Renal pelvis (tissue), 4 donors: ENCODE data around the gene AP3D1. TPM values are rescaled to one million over a fixed set of nuclear protein-coding genes. Genes with fewer than 3 reads are reported as not detected.
A peak's percentile ranks its signal among the peaks of the same experiment; 100 is the strongest.

Source experiments
- DNase-seq: peaks from one replicate; pipeline ENCODE4 v3.0.0-alpha.2; 2013
- polyA plus RNA-seq, 3 donors: library from polyadenylated mRNA; unstranded; fragments of 120-200 nt; gene quantifications; one replicate each; pipeline ENCODE4 v1.2.1, GENCODE V29; 2013; ENCODE audit not compliant: insufficient read length in 3 of 3

Gene AP3D1
- polyA plus RNA-seq, 3 donors: 116 to 131 (median 130) TPM

DNA sequence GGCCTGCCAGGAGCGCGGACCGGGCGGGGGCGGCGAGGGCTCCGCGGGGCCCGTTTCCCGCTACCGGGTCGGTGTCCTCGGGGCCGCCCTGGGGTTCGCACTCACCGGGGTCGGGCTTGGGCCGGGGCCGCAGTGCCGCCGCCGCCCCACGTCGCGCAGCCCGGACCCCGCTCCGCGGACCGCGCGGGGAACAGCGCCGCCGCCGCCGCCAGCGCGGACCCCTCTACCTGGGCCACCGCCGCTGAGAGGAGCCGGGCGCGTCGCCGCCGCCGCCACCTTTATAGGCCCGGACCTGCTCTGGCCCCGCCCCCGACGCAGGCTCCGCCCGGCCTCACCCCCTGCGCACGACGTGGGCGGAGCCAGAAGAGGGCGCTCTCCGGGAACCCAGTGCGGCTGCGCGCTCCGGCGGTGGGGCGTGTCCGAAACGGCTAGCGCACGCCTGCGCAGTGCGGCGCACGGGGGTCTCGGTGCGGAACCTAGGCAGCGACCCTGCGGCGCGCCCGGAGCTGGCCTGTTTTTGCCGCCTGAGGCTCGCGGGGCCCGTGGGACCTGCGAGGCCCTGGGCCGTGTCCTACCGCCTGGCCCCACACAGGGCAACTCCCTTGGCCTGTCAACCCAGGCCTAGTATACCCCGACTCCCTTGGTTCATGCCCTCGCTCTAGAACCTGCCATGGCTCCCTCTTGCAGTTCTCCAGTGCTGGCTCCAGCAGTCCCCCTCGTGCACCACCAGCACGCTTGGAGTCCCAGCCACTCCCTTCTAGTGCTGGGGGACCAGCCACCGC, 100.2 kb downstream of the AP3D1 start, which contains the start of gene MKNK2:
MKNK2 (minus strand) TSS at position 254 of the 782 bp plus-strand sequence. CDS start 393 bp downstream, outside the sequence.
- DNase-seq: peak; percentile 87

Other genes with a start within 250 kb of the AP3D1 start
- gene ADAT3, start 246.2 kb downstream of the AP3D1 start, polyA plus RNA-seq: 1 to 10 TPM; 3.7 to 5.5 (median 4.6) TPM
- gene SCAMP4, start 246.2 kb downstream of the AP3D1 start, polyA plus RNA-seq: 100 to 1,000 TPM in 1 of 3 donors, 10 to 100 TPM in 2; 77.5 to 101 (median 96.6) TPM
- gene CSNK1G2, start 210.4 kb downstream of the AP3D1 start, polyA plus RNA-seq: 10 to 100 TPM; 55.7 to 72.6 (median 70.7) TPM
- gene BTBD2, start 135.9 kb downstream of the AP3D1 start, polyA plus RNA-seq: 100 to 1,000 TPM; 114 to 138 (median 114) TPM
- gene MKNK2, start 100.3 kb downstream of the AP3D1 start, polyA plus RNA-seq: 10 to 100 TPM; 74.4 to 82.8 (median 81.0) TPM
- 10 to 100 TPM; 25.1 to 29.1 (median 26.6) TPM for gene MOB3A, start 55.2 kb downstream of the AP3D1 start, polyA plus RNA-seq
- gene IZUMO4, start 54.7 kb downstream of the AP3D1 start, polyA plus RNA-seq: 1 to 10 TPM; 6.4 to 8.9 (median 7.5) TPM
- gene DOT1L, start 12.4 kb upstream of the AP3D1 start, polyA plus RNA-seq: 10 to 100 TPM; 27.4 to 38.3 (median 36.8) TPM
- 10 to 100 TPM; 73.7 to 92.1 (median 85.6) TPM for gene PLEKHJ1, start 84.8 kb upstream of the AP3D1 start, polyA plus RNA-seq
- gene SF3A2, start 85.3 kb upstream of the AP3D1 start, polyA plus RNA-seq: 10 to 100 TPM; 78.4 to 99.8 (median 85.6) TPM
- gene AMH, start 97.8 kb upstream of the AP3D1 start, polyA plus RNA-seq: 1 to 10 TPM in 2 of 3 donors, under 1 TPM in 1; 0.43 to 3.5 (median 3.2) TPM
- under 1 TPM; 0.52 to 0.68 (median 0.67) TPM for gene JSRP1, start 104.9 kb upstream of the AP3D1 start, polyA plus RNA-seq
- gene PEAK3, start 130.6 kb upstream of the AP3D1 start, polyA plus RNA-seq: under 1 TPM; 0.04 to 0.12 (median 0.09) TPM
- gene LINGO3, start 156.6 kb upstream of the AP3D1 start, polyA plus RNA-seq: under 1 TPM in 1 of 3 donors, not detected in 2; 0.09 TPM
- gene LSM7, start 177.0 kb upstream of the AP3D1 start, polyA plus RNA-seq: 100 to 1,000 TPM; 107 to 121 (median 114) TPM
- 100 to 1,000 TPM in 2 of 3 donors, 10 to 100 TPM in 1; 78.5 to 136 (median 105) TPM for gene SPPL2B, start 177.1 kb upstream of the AP3D1 start, polyA plus RNA-seq
- 1 to 10 TPM in 2 of 3 donors, under 1 TPM in 1; 0.27 to 1.3 (median 1.1) TPM for gene TMPRSS9, start 208.7 kb upstream of the AP3D1 start, polyA plus RNA-seq